HG03571 (cell line): ENCODE measurements around the gene ANXA8.

Source experiments
- ATAC-seq: cut with Tn5 transposase; IDR thresholded peaks from one replicate; pipeline ENCODE4 v1.9.1; 2021; ENCODE audit not compliant: unreplicated experiment

The ANXA8 gene

GRCh38 chr10:47449102-47449978 lies 34.6 kb downstream of the ANXA8 start:
- ATAC-seq: no peak

- no peak for ATAC-seq
Measured at GRCh38 chr10:47447705-47448104, 36.2 kb downstream of the ANXA8 start.

GRCh38 chr10:47447209-47447608 lies 36.7 kb downstream of the ANXA8 start:
- ATAC-seq: no peak

GRCh38 chr10:47445720-47446119 lies 38.2 kb downstream of the ANXA8 start:
- no peak for ATAC-seq

GRCh38 chr10:47444047-47444446 lies 39.9 kb downstream of the ANXA8 start:
- no peak for ATAC-seq

- ATAC-seq: no peak
Measured at GRCh38 chr10:47443145-47443544, 40.8 kb downstream of the ANXA8 start.

- no peak for ATAC-seq
Measured at GRCh38 chr10:47442351-47442750, 41.6 kb downstream of the ANXA8 start.

GRCh38 chr10:47441938-47442337 lies 42.0 kb downstream of the ANXA8 start:
- no peak for ATAC-seq

GRCh38 chr10:47440207-47440606 lies 43.7 kb downstream of the ANXA8 start:
- ATAC-seq: no peak

- no peak for ATAC-seq
Measured at GRCh38 chr10:47438857-47439474, 44.9 kb downstream of the ANXA8 start.

GRCh38 chr10:47435081-47435480 lies 48.8 kb downstream of the ANXA8 start:
- no peak for ATAC-seq

GRCh38 chr10:47425813-47426419 lies 58.0 kb downstream of the ANXA8 start:
- no peak for ATAC-seq

GRCh38 chr10:47424231-47424630 lies 59.7 kb downstream of the ANXA8 start:
- ATAC-seq: no peak

- ATAC-seq: no peak
Measured at GRCh38 chr10:47423476-47423875, 60.4 kb downstream of the ANXA8 start.

- ATAC-seq: no peak
Measured at GRCh38 chr10:47421057-47421952, 62.6 kb downstream of the ANXA8 start.

GRCh38 chr10:47420305-47421056 lies 63.4 kb downstream of the ANXA8 start:
- ATAC-seq: no peak

- no peak for ATAC-seq
Measured at GRCh38 chr10:47419421-47419820, 64.5 kb downstream of the ANXA8 start.

GRCh38 chr10:47418966-47419365 lies 64.9 kb downstream of the ANXA8 start:
- ATAC-seq: no peak

- no peak for ATAC-seq
Measured at GRCh38 chr10:47418321-47418720, 65.6 kb downstream of the ANXA8 start.
